Endodermal cell (in vitro differentiated cells): ENCODE results near the gene COG3. TPM values are rescaled to one million over a fixed set of nuclear protein-coding genes. Genes with fewer than 3 reads are reported as not detected.

Source experiments
- DNase-seq: peaks from one replicate; pipeline ENCODE4 v3.0.0-alpha.2; 2017
- H3K27ac ChIP-seq: 2 replicates; pipeline ENCODE4 v1.5.1; 2013; ENCODE audit warnings: mild to moderate bottlenecking, low read depth, low read length, moderate library complexity
- H3K27me3 ChIP-seq: 2 replicates; pipeline ENCODE4 v1.6.1; 2013; ENCODE audit warnings: mild to moderate bottlenecking, low read length, moderate library complexity; ENCODE audit not compliant: insufficient read depth, control insufficient read depth, poor library complexity, severe bottlenecking
- H3K36me3 ChIP-seq: 2 replicates; pipeline ENCODE4 v1.7.0; 2013; ENCODE audit warnings: mild to moderate bottlenecking, low read length, moderate library complexity; ENCODE audit not compliant: control insufficient read depth, insufficient read depth
- H3K4me1 ChIP-seq: one replicate; pipeline ENCODE4 v1.7.0; 2013; ENCODE audit warnings: low read length; ENCODE audit not compliant: control insufficient read depth, insufficient read depth
- H3K4me3 ChIP-seq: 2 replicates; pipeline ENCODE4 v1.5.1; 2013; ENCODE audit warnings: mild to moderate bottlenecking, low read length, moderate library complexity
- H3K9ac ChIP-seq: 2 replicates; pipeline ENCODE4 v1.6.1; 2013; ENCODE audit warnings: mild to moderate bottlenecking, low read length, moderate library complexity; ENCODE audit not compliant: poor library complexity, severe bottlenecking; ENCODE audit errors: extremely low read depth
- H3K9me3 ChIP-seq: 2 replicates; pipeline ENCODE4 v1.6.1; 2013; ENCODE audit warnings: mild to moderate bottlenecking, low read length, moderate library complexity; ENCODE audit not compliant: control insufficient read depth
- H3K27ac Mint-ChIP-seq: 2 replicates; pipeline ENCODE4 v1.8.0; 2020; ENCODE audit warnings: mixed read lengths
- H3K27me3 Mint-ChIP-seq: 2 replicates; pipeline ENCODE4 v1.8.0; 2021; ENCODE audit warnings: mild to moderate bottlenecking, mixed read lengths; ENCODE audit not compliant: insufficient read depth
- H3K36me3 Mint-ChIP-seq: 2 replicates; pipeline ENCODE4 v1.8.0; 2020; ENCODE audit warnings: low read depth, mixed read lengths
- H3K4me1 Mint-ChIP-seq: 2 replicates; pipeline ENCODE4 v1.8.0; 2020; ENCODE audit warnings: mixed read lengths
- H3K4me3 Mint-ChIP-seq: 2 replicates; pipeline ENCODE4 v1.8.0; 2020; ENCODE audit warnings: mild to moderate bottlenecking, moderate library complexity, mixed read lengths
- H3K9me3 Mint-ChIP-seq: 2 replicates; pipeline ENCODE4 v1.8.0; 2020; ENCODE audit warnings: mild to moderate bottlenecking, mixed read lengths
- CTCF ChIP-seq: fragments of 200-600 bp; sonication (generic); conservative IDR thresholded peaks from 2 replicates; pipeline ENCODE4 v1.5.0; 2021; ENCODE audit warnings: antibody characterized with exemption, mild to moderate bottlenecking
- WGBS, 2 experiments: methylation state at CpG; one replicate each; pipeline versions ENCODE4 v1.1.5 to v1.1.7; 2013; ENCODE audit warnings: missing lambda C conversion rate in 2 of 2, mixed read lengths in 1 of 2; ENCODE audit not compliant: insufficient coverage in 1 of 2, insufficient read length in 1 of 2; 5-methylcytosine and 5-hydroxymethylcytosine counted together
- total RNA-seq, 2 donors: library from RNA; stranded (reverse); fragmentation: NEBNext Ultra II Directional in 1 of 2; extraction: Animal tissue kit (Norgen Biotek cat#: 25700) in 1 of 2; gene quantifications; 2 replicates in 1 of 2; 3 replicates in 1 of 2; pipeline ENCODE4 v1.2.1, GENCODE V29; 2021

Gene COG3
- total RNA-seq, 2 donors from 2014 or later = 21.8 to 23.8 TPM

GRCh38 chr13:45510672-45511071 lies 45.9 kb downstream of the COG3 start:
- no peaks in the 10 kb centered on the region for H3K27me3 Mint-ChIP-seq
- peaks cover 12% of the 10 kb centered on the region for H3K4me1 ChIP-seq
- TF ChIP-seq CTCF = no peak
- peaks cover 51% of the 10 kb centered on the region for H3K36me3 Mint-ChIP-seq
- no peaks in the 10 kb centered on the region for H3K9me3 ChIP-seq
- H3K4me1 Mint-ChIP-seq = peaks cover 24% of the 10 kb centered on the region
- peaks cover 78% of the 10 kb centered on the region for H3K36me3 ChIP-seq
- H3K27ac Mint-ChIP-seq = peak overlapping the region; percentile 64
- no peaks in the 10 kb centered on the region for H3K9me3 Mint-ChIP-seq
- no peak overlapping the region for H3K27ac ChIP-seq
- peak; percentile 74 for DNase-seq
- WGBS, 2 experiments = 51 to 53% methylated on average over 3 of the region's 3 CpGs
- H3K4me3 ChIP-seq = no peak overlapping the region
- no peak overlapping the region for H3K9ac ChIP-seq
- H3K27me3 ChIP-seq = no peaks in the 10 kb centered on the region
- H3K4me3 Mint-ChIP-seq = no peak overlapping the region

- H3K4me1 Mint-ChIP-seq = peaks cover 24% of the 10 kb centered on the region
These were observed 46.8 kb downstream of the COG3 start for GRCh38 chr13:45511310-45512097.

GRCh38 chr13:45512098-45512496 lies 47.4 kb downstream of the COG3 start:
- Mint-ChIP-seq H3K9me3 (no peaks in the 10 kb centered on the region), H3K27me3 (no peaks in the 10 kb centered on the region), H3K36me3 (peaks cover 51% of the 10 kb centered on the region), H3K4me1 (peaks cover 24% of the 10 kb centered on the region), H3K27ac (peak overlapping the region; percentile 72), H3K4me3 (no peak overlapping the region)
- Histone ChIP-seq H3K9ac (no peak overlapping the region), H3K27ac (no peak overlapping the region), H3K36me3 (peaks cover 78% of the 10 kb centered on the region), H3K4me3 (no peak overlapping the region), H3K9me3 (no peaks in the 10 kb centered on the region), H3K4me1 (peaks cover 12% of the 10 kb centered on the region), H3K27me3 (no peaks in the 10 kb centered on the region)
- TF ChIP-seq CTCF = no peak
- no peak for DNase-seq
- 100% methylated on average over 1 of the region's 1 CpG; no CpG with 5 or more reads in 1 of the 2 experiments for WGBS, 2 experiments

More at GRCh38 chr13:45511310-45512097, 46.8 kb downstream of the COG3 start:
- H3K9me3 ChIP-seq = no peaks in the 10 kb centered on the region
- Mint-ChIP-seq H3K9me3 (no peaks in the 10 kb centered on the region), H3K4me3 (no peak overlapping the region), H3K27ac (peak overlapping the region; percentile 18), H3K36me3 (peaks cover 51% of the 10 kb centered on the region), H3K27me3 (no peaks in the 10 kb centered on the region)
- H3K4me3 ChIP-seq = no peak overlapping the region
- DNase-seq = no peak
- H3K4me1 ChIP-seq = peaks cover 12% of the 10 kb centered on the region
- TF ChIP-seq CTCF = peak; percentile 92
- H3K9ac ChIP-seq = no peak overlapping the region
- H3K27me3 ChIP-seq = no peaks in the 10 kb centered on the region
- H3K36me3 ChIP-seq = peaks cover 78% of the 10 kb centered on the region
- H3K27ac ChIP-seq = no peak overlapping the region
- WGBS, 2 experiments = 72 to 85% methylated on average over 2 to 3 of the region's 3 CpGs
